GM12878 (cell line): ENCODE data around the gene RAB11FIP2. TPM values are rescaled to one million over a fixed set of nuclear protein-coding genes. Genes with fewer than 3 reads are reported as not detected.

Experiments
- ATAC-seq: fragments of 200-7000 bp; cut with Tn5 transposase; 3 replicates; pipeline ENCODE4 v1.9.1; 2020; ENCODE audit warnings: mild to moderate bottlenecking, moderate library complexity
- BruUV-seq: library from RNA; stranded (reverse); fragments of 400-500 nt; replicated peaks from 2 replicates; lab custom pipeline; 2021; lab: Mats Ljungman, UMichigan
- CTCF ChIA-PET: fragments of 300-600 bp; sonication (Branson Sonifier 250); formaldehyde crosslinking; extraction: SDS; loops from one replicate; lab custom pipeline; 2021; ENCODE audit warnings: inconsistent platforms; lab: Yijun Ruan, JAX
- POLR2A ChIA-PET: fragments of 350-600 bp; formaldehyde crosslinking; extraction: SDS; loops from one replicate; lab custom pipeline; 2021; ENCODE audit warnings: inconsistent platforms; lab: Charles Lee
- RAD21 ChIA-PET: fragments of 300-600 bp; sonication (Branson Sonifier 250); formaldehyde crosslinking; loops from one replicate; lab custom pipeline; 2023; ENCODE audit warnings: antibody characterized with exemption; ENCODE audit not compliant: unreplicated experiment; lab: Charles Lee
- SMC1A ChIA-PET: fragments of 300-600 bp; sonication (Branson Sonifier 250); formaldehyde crosslinking; loops from one replicate; lab custom pipeline; 2023; ENCODE audit not compliant: unreplicated experiment, uncharacterized antibody; lab: Charles Lee
- DNase-seq: peaks from one replicate; pipeline ENCODE4 v3.0.0-alpha.2; 2011; ENCODE audit warnings: low read depth, low spot score
- FAIRE-seq: peaks from 3 replicates; lab custom pipeline; 2011; peaks lifted over from hg19 to GRCh38; lab: Jason Lieb, UNC
- H2AFZ ChIP-seq: 2 replicates; pipeline ENCODE4 v1.6.0; 2011; ENCODE audit warnings: low read depth, low read length, control low read depth; ENCODE audit not compliant: control insufficient read depth
- H3K27ac ChIP-seq: 2 replicates; pipeline ENCODE4 v1.5.1; 2011; ENCODE audit warnings: control low read depth; ENCODE audit not compliant: control insufficient read depth, insufficient read depth
- H3K27me3 ChIP-seq, 2 experiments: replicated peaks in 1 of 2; 2 replicates each; pipeline versions ENCODE4 v1.6.0 to v1.6.1; 2011; ENCODE audit warnings: low read length in 1 of 2; ENCODE audit not compliant: control insufficient read depth in 2 of 2, insufficient read depth in 2 of 2
- H3K36me3 ChIP-seq, 2 experiments: 2 replicates each; pipeline ENCODE4 v1.5.1; 2011; ENCODE audit warnings: low read length in 1 of 2; ENCODE audit not compliant: control insufficient read depth in 2 of 2, insufficient read depth in 2 of 2
- H3K4me1 ChIP-seq: 2 replicates; pipeline ENCODE4 v1.6.1; 2011; ENCODE audit warnings: mild to moderate bottlenecking, low read length, moderate library complexity, mixed read lengths; ENCODE audit not compliant: control insufficient read depth, insufficient read depth
- H3K4me2 ChIP-seq: 2 replicates; pipeline ENCODE4 v1.6.0; 2011; ENCODE audit warnings: control low read depth; ENCODE audit not compliant: control insufficient read depth, insufficient read depth
- H3K4me3 ChIP-seq: fragments of 200-600 bp; sonication (generic); 2 replicates; pipeline ENCODE4 v1.5.1; 2016
- H3K79me2 ChIP-seq: 2 replicates; pipeline ENCODE4 v1.6.0; 2011; ENCODE audit warnings: low read length; ENCODE audit not compliant: control insufficient read depth, insufficient read depth
- H3K9ac ChIP-seq: 2 replicates; pipeline ENCODE4 v1.8.0; 2011; ENCODE audit warnings: low read length, control low read depth, mixed read lengths; ENCODE audit not compliant: control insufficient read depth, insufficient read depth
- H3K9me3 ChIP-seq: replicated peaks from 3 replicates; pipeline ENCODE4 v1.5.1; 2011; ENCODE audit warnings: mild to moderate bottlenecking, low read length; ENCODE audit not compliant: control insufficient read depth, insufficient read depth
- H4K20me1 ChIP-seq: 2 replicates; pipeline ENCODE4 v1.6.0; 2011; ENCODE audit not compliant: control insufficient read depth, insufficient read depth
- ASH2L ChIP-seq: fragments of 300-600, 200-600 bp; sonication (generic); IDR thresholded peaks from 2 replicates; pipeline ENCODE4 v1.6.1; 2017; ENCODE audit warnings: low read depth, mild to moderate bottlenecking, borderline replicate concordance
- ATF3 ChIP-seq: IDR thresholded peaks from 2 replicates; pipeline ENCODE4 v1.6.1; 2011; ENCODE audit warnings: low read depth, mild to moderate bottlenecking, low read length, moderate library complexity, borderline replicate concordance; ENCODE audit errors: extremely low read depth
- BCL11A ChIP-seq: IDR thresholded peaks from 2 replicates; pipeline ENCODE4 v1.6.1; 2011; ENCODE audit warnings: low read depth, low read length
- BMI1 ChIP-seq: fragments of 450-650 bp; IDR thresholded peaks from 2 replicates; pipeline ENCODE4 v1.6.1; 2016; ENCODE audit warnings: mild to moderate bottlenecking, moderate library complexity, borderline replicate concordance
- CBFB ChIP-seq: IDR thresholded peaks from 2 replicates; pipeline ENCODE4 v1.6.1; 2016; ENCODE audit warnings: antibody characterized with exemption, low read depth
- IRF4 ChIP-seq: IDR thresholded peaks from 2 replicates; pipeline ENCODE4 v1.6.1; 2011; ENCODE audit warnings: low read depth, low read length
- NFYA ChIP-seq: IDR thresholded peaks from 2 replicates; pipeline ENCODE4 v1.6.1; 2011; ENCODE audit warnings: low read depth, mild to moderate bottlenecking, low read length, improper control_type of control experiment, borderline replicate concordance
- PKNOX1 ChIP-seq: fragments of 450-650 bp; IDR thresholded peaks from 2 replicates; pipeline ENCODE4 v1.6.1; 2016; ENCODE audit warnings: mild to moderate bottlenecking
- RBBP5 ChIP-seq: fragments of 200-600 bp; sonication (generic); conservative IDR thresholded peaks from 2 replicates; pipeline ENCODE4 v1.6.1; 2016
- STAT3 ChIP-seq: IDR thresholded peaks from 2 replicates; pipeline ENCODE4 v1.6.1; 2011; ENCODE audit warnings: low read depth, low read length, improper control_type of control experiment
- WGBS: methylation state at CpG from one replicate; pipeline ENCODE4 v1.1.6; 2016; ENCODE audit warnings: low lambda C conversion rate; ENCODE audit not compliant: insufficient replicate concordance, insufficient coverage; ENCODE audit errors: missing lambda C conversion rate; 5-methylcytosine and 5-hydroxymethylcytosine counted together
- in situ Hi-C: fragments of 300-500 bp; cut with MboI; formaldehyde crosslinking; loops from 9 replicates; pipeline ENCODE4 v1.14.3; 2018; ENCODE audit warnings: mixed read lengths
- intact Hi-C: fragments of 100-400 bp; cut with micrococcal nuclease; formaldehyde crosslinking; loops from one replicate; pipeline ENCODE4 v1.14.2; 2022; ENCODE audit not compliant: unreplicated experiment
- polyA plus RNA-seq, 11 experiments: library from polyadenylated mRNA; depleted of rRNA in 4 of 11; unstranded in 6 of 11; stranded (reverse) in 5 of 11; fragments of >200 nt; fragmentation: Nextera tagmentation in 4 of 11; fragmentation: Illumina TruSeq in 1 of 11; extraction: Ambion mirVana in 4 of 11; extraction: Trizol in 1 of 11; gene quantifications; 1 replicate in 1 of 11; 2 replicates in 10 of 11; pipeline versions ENCODE4 v1.2.1 to v1.2.3, GENCODE V29; 2011 to 2016; ENCODE audit warnings: inconsistent platforms in 2 of 11, missing spikeins in 2 of 11, low read depth in 1 of 11
- total RNA-seq, 4 experiments: library from RNA; depleted of rRNA in 3 of 4; stranded (reverse); fragments of >200 nt in 3 of 4; fragmentation: Illumina TruSeq in 1 of 4; extraction: Trizol in 1 of 4; gene quantifications; 2 replicates each; pipeline versions ENCODE4 v1.2.1 to v1.2.3, GENCODE V29; 2013 to 2021

The RAB11FIP2 gene
- total and polyA plus RNA-seq, 10 of the 15 experiments (the other 5 are each of a cell fraction or from before 2014, with no cell fraction given): 1.8 to 16.7 (median 4.3) TPM

GRCh38 chr10:117956972-117957371 lies 89.8 kb downstream of the RAB11FIP2 start:
- BruUV-seq: no TSS peak
- 16% methylated on average over 2 of the region's 2 CpGs for WGBS
- Histone ChIP-seq H3K36me3 (no peaks in the 10 kb centered on the region), H3K27ac (no peak overlapping the region), H3K9ac (no peak overlapping the region), H3K4me1 (no peaks in the 10 kb centered on the region), H3K9me3 (no peaks in the 10 kb centered on the region), H4K20me1 (no peaks in the 10 kb centered on the region), H3K4me2 (no peak overlapping the region), H3K4me3 (no peak overlapping the region), H3K27me3 (peaks cover 0 to 4% of the 10 kb centered on the region in 2 experiments; a peak in 1 of 4 replicates), H3K79me2 (no peaks in the 10 kb centered on the region), H2AFZ (no peak overlapping the region)
- ChIA-PET POLR2A (no interaction called here), CTCF (no interaction called here), SMC1A (interaction anchor here (1.5 kb wide), 2 partner anchors 11 to 23 kb away, joined by 3 to 4 read pairs; no protein-coding TSS in a partner anchor), RAD21 (no interaction called here)
- FAIRE-seq (no peak), ATAC-seq (no peak), DNase-seq (no peak)
- intact Hi-C loops: no loop called here
- TF ChIP-seq BCL11A: no peak
- TF ChIP-seq CBFB: no peak
- no peak for TF ChIP-seq PKNOX1
- TF ChIP-seq ASH2L: no peak
- TF ChIP-seq RBBP5: no peak
- TF ChIP-seq NFYA: no peak
- no peak for TF ChIP-seq ATF3
- TF ChIP-seq BMI1: no peak
- no peak for TF ChIP-seq STAT3
- no peak for TF ChIP-seq IRF4
- in situ Hi-C loops: no loop called here
